HG02885 (cell line): ENCODE results near the gene ADCY3.
"Not testable (repeated sequence)": the region's sequence is repeated elsewhere in the genome, so short reads cannot be mapped to it uniquely, and the experiment has no call there.

Experiments used
- ATAC-seq: cut with Tn5 transposase; IDR thresholded peaks from one replicate; pipeline ENCODE4 v1.9.1; 2021; ENCODE audit warnings: mild to moderate bottlenecking; ENCODE audit not compliant: unreplicated experiment, poor library complexity

Gene ADCY3

GRCh38 chr2:24855022-24855622 is 64.9 kb downstream of the ADCY3 start:
- ATAC-seq = no peak

GRCh38 chr2:24853996-24854395 is 66.0 kb downstream of the ADCY3 start:
- ATAC-seq = no peak

DNA sequence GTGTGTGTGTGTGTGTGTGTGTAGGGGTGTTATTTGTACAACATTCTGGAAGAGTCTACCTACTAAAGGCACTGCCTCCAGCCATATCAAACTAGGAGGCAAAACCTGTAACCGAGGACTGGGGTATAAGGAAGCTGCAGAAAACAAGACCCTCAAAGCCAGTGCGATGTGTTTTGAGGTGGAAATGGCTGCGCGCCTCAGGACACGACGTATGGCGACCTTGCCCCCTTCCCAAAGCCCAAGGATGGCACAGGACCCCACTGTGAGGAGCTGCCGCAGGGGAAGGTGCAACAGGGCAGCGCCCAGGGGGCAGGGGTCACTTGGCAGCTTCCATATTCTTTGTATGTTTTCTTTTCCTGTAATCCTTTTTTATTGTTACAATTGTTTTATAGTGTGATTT is 67.0 kb downstream of the ADCY3 start:
- no peak for ATAC-seq

- ATAC-seq = no peak
Observed at GRCh38 chr2:24852431-24853020, 67.5 kb downstream of the ADCY3 start.

DNA sequence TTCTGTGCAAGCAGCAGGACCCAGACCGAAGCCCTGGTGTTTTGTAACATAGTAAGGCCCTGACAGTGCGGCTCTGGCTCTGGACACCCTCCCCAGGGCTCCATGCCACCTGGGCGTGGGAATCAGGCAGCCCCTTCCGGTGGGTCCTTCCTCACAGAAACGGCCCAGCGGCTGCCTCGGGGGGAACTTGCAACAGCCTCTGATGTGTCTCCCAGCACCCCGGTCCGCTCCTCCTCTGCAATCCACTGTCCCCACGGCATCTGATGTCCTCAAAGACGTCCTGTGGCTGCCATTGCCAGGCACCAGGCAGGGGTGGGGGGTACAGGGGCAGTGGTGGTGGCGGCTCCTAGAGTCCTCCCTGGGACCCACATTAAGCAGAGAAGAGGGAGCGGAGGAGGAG is 68.0 kb downstream of the ADCY3 start:
- no peak for ATAC-seq

- ATAC-seq = no peak
Observed at GRCh38 chr2:24850944-24851343, 69.1 kb downstream of the ADCY3 start.

- no peak for ATAC-seq
Observed at GRCh38 chr2:24845691-24846090, 74.3 kb downstream of the ADCY3 start.

GRCh38 chr2:24844023-24844685 is 75.9 kb downstream of the ADCY3 start:
- no peak for ATAC-seq

DNA sequence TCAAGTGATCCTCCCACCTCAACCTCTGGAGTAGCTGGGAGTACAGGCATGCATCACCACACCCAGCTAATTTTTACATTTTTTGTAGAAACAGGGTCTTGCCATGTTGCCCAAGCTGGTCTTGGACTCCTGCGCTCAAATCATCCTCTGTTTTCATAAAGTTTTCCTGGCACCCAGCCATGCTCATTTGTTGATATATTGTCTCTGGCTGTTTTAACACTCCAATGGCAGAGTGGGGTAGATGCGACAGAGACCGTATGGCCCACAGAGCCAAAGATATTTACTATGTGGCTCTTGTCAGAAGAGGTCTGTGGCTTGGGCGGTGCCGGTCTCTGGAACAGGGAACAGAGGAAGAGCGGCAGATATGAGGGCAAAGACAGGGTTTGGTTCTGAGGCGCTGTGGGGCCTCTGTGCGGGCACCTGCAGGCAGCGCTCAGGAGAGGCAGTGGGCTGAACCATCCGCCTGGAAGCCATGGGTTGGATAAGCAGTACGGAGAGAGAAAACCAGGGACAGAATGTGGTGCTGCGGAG is 76.6 kb downstream of the ADCY3 start:
- no peak for ATAC-seq

DNA sequence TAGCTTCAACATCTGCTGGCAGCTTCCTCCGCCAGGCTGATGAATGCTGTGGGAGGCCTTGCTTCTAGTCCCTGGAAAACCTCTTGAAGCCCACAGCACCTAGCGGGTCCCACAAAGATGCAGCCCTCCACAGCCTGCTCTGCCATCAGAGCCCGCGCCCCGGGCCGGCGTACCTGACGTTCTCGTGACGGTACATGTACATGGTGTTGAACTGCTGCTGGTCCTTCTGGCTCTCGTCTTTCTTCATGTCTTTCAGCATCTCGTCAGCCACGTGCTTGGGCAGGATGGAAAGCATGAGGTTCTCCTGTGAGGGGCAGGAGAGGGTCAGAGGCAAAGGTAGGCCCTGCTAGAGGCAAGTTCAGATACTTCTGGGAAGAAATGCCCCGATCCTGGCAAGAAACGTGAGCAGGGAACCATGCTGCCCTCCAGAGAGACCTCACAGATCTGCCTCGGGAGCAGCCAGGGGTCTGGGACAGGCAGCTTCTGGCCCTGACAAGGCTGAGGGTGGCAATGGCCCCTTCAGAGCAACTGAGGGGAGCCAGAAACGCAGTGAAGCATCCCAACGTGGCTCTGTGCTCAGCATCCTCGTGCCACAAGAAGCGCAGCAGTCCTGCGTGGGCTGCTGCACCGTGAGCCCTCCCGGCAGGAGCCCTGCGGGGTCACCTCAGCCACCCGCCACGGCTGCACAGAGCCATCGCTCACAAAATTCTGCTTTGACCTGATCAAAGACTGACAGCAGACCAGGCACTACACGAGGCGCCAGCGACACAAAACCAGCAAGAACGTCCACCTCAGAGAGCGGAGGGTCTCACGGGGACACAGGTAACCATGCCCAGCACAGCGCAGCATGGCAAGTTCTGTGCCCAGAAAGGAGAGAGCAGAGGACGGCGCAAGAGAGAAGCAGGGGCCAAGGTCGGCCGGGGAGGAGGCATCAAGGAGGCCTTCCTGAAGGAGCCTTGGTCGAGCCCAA is 77.7 kb downstream of the ADCY3 start:
- ATAC-seq = no peak

GRCh38 chr2:24840962-24841945 is 78.8 kb downstream of the ADCY3 start:
- ATAC-seq = no peak

GRCh38 chr2:24840164-24840869 is 79.7 kb downstream of the ADCY3 start:
- ATAC-seq = no peak

DNA sequence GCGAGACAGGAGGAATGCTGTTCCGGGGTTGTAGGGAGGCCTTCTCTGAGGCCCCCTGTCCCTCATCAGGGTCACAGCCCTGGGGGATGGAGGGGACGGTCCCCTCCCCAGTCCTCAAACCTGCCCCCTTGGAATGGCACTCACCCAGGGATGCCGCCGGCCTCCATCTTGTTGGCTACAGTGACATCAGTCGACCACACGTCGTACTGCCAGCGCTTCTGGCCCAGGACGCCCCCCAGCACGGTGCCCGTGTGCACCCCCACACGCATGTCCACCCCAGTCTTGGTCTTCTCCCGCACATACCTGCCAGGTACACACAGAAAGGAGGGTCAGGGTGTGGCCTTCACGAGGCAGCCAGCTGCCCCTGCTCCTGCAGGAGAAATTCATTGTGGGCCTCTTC is 80.3 kb downstream of the ADCY3 start:
- no peak for ATAC-seq

GRCh38 chr2:24838541-24838940 is 81.5 kb downstream of the ADCY3 start:
- ATAC-seq = no peak

GRCh38 chr2:24837996-24838513 is 82.0 kb downstream of the ADCY3 start:
- no peak for ATAC-seq

DNA sequence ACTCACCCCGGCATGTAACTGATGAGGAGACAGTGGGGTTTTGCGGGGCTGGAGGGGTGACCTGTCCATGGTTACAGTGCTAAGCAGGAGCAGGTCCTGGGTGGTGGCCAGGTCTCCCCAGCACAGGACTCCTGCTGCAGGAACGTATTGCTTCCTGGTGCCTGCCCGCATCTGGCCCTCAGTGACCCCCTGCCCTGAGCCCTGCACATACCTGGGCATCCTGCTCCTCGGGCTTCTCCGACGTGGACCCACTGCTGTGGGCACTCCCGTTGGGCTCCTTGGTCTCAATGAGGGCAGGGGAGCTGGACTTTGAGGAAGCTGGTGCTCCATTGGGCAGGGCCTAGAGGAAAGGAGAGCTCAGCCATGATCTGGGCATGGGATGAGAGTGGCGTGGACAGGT is 83.3 kb downstream of the ADCY3 start:
- no peak for ATAC-seq

GRCh38 chr2:24836206-24836605 is 83.8 kb downstream of the ADCY3 start:
- no peak for ATAC-seq

GRCh38 chr2:24835411-24835810 is 84.6 kb downstream of the ADCY3 start:
- ATAC-seq = not testable (repeated sequence)
